HG03439 (cell line): ENCODE results near the gene UBR3.
A peak's percentile ranks its signal among the peaks of the same experiment; 100 is the strongest.
"Not testable (repeated sequence)": the region's sequence is repeated elsewhere in the genome, so short reads cannot be mapped to it uniquely, and the experiment has no call there.

Experiments
- ATAC-seq: cut with Tn5 transposase; IDR thresholded peaks from one replicate; pipeline ENCODE4 v1.9.1; 2021; ENCODE audit warnings: mild to moderate bottlenecking, moderate library complexity; ENCODE audit not compliant: unreplicated experiment

UBR3 gene

DNA sequence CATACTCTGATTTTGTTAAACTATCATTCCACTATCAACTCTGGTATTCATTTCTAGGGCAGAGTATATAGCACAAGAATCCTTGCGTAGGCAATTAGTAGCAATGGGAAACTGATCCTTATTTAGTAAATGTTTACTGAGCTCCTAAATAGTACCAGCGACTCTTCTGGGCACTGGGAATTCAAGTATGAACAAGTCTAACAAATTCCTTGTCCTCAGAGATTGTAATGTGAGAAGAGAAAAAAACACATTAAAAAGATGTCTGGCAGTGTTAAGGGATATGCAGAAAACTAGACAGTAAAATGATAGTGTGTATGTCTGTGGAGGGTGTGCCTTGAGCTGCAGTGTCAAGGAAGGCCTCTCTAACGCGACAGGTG is 3.3 kb upstream of the UBR3 start:
- ATAC-seq = no peak

DNA sequence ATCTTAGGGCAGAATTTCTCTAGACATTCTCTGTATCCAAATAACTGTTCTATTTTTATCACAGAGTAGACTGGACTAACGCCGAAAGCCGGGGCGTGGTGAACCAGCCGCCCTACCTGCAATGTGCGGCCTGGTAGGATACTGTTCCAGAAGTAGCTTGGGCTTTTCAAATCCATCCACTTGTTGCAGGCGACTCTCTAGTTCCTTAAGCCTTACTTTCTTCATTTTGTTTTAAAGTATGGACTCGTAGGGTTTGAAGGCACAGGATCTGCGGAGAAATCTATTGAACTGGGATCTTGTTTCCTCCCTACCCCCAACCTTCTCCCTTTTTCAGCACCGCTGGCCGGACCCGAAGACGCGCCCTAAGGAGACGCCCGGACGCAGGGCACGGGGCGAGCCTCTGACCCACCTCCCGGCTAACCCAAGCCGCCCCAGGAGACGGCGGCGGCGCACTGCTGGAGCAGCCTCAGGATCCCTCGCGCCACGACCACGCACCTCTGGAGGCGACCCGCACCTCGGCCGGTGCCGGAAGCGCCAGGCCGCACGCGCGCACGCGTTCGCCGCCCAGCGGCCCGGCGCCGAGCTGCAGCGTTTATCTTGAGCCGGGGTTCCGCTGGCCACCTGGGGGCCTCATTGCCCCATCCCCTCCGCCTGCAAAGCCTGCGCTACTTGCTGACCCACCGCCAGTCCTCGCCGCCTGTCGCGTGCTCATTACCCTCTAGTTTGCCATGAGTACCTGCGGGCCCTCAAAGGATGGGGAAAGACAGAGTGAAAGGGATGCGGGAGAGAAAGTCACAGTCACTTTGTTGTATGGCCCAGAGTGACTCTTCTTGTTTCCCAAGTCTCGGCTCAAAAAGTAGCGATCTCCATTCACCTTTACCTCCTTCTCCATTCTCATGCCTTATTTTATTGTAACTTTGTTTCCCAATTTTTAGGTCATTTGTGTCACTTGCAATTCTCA is 2.6 kb upstream of the UBR3 start, which contains the start of gene METTL5:
Gene METTL5 (minus strand): TSS at position 533 of the 961 bp plus-strand sequence. CDS start 308 bp downstream, at position 225.
- peak; percentile 66 for ATAC-seq

GRCh38 chr2:169828141-169828811 is 1.0 kb downstream of the UBR3 start:
- no peak for ATAC-seq

DNA sequence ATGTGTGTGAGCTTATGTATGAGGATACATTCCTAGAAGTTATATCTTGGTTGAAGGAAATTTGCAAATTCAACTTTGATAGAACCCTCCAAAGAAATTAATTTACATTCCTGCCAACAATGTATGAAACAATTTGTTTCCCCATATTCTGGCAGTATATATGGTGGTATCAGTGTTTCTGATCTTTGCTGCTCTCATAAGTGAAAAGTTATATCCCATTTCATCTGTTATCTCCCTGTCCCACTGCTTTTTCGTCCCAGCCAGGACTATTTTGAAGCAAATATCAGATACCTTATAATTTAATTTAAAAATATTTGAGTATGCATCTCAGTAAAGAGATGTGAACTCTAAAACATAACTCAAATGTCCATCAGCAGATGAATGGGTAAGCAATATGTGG is 7.1 kb downstream of the UBR3 start:
- no peak for ATAC-seq

DNA sequence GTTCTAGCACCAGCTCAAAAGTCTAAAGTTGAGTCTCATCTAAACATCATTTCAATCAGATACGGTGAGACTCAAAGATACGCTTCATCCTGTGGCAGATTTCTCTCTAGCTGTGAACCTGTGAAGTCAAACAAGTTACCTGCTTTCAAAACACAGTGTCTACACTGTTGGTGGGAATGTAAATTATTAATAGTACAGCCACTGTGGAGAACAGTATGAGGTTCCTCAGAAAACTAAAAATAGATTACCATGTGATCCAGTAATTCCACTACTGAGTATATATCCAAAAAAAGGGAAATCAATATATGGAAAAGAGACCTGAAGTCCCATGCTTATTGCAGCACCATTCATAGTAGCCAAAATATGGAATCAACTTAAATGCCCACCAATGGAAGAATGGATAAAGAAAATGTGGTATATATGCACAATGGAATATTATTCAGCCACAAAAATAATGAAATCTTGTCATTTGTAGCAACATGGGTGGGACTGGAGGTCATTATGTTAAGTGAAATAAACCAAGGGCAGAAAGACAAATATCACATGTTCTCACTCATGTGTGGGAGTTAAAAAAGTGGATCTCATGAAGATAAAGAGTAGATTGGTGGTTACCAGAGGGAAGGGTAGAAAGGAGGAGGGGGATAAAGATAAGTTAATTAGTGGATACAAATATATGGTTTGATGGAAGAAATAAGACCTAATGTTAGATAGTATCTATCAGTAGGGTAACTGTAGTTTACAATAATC is 11.7 kb downstream of the UBR3 start:
- no peak for ATAC-seq

- no peak for ATAC-seq
These were observed 12.9 kb downstream of the UBR3 start for GRCh38 chr2:169839954-169840746.

- ATAC-seq = no peak
These were observed 13.5 kb downstream of the UBR3 start for GRCh38 chr2:169840747-169841142.

DNA sequence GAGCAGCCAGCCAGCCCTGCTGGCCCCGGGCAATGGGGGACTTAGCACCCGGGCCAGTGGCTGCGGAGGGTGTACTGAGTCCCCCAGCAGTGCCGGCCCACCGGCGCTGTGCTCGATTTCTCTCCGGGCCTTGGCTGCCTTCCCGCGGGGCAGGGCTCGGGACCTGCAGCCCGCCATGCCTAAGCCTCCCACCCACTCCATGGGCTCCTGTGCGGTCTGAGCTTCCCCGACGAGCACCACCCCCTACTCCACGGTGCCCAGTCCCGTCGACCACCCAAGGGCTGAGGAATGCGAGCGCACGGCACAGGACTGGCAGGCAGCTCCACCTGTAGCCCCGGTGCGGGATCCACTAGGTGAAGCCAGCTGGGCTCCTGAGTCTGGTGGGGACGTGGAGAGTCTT is 14.4 kb downstream of the UBR3 start:
- ATAC-seq = not testable (repeated sequence)

- no peak for ATAC-seq
These were observed 17.8 kb downstream of the UBR3 start for GRCh38 chr2:169845016-169845415.

DNA sequence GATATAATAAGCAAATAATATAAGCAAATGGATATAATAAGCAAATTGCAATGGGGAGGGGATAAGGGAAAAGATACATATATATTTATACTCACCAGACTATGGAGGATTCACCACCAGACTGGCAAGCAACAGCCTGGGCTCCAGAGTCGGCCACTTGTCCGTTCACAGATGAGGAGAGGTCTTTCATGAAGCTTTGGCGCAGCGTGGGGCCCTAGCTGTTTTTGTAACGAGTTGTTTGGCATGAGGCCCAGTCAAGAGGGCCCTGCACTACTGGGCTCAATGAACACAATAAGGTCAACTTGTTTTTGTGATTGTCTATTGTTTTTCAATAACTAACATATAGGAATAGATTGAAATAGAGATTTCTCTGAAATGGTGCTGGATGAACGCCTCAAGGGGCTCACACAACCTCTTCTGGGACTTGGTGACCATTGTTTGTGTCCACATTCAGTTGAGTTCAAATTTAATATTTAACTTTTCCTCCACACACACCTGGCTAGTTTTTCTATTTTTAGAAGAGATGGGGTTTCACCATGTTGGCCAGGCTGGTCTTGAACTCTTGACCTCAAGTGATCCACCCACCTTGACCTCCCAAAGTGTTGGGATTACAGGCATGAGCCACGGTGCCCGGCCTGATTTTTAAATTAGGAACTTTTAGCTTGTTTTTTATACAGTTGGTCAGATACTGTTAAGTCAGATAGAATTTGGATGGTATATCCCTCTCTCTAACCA is 21.9 kb downstream of the UBR3 start:
- ATAC-seq = not testable (repeated sequence)

GRCh38 chr2:169849710-169850109 is 22.5 kb downstream of the UBR3 start:
- ATAC-seq = no peak

DNA sequence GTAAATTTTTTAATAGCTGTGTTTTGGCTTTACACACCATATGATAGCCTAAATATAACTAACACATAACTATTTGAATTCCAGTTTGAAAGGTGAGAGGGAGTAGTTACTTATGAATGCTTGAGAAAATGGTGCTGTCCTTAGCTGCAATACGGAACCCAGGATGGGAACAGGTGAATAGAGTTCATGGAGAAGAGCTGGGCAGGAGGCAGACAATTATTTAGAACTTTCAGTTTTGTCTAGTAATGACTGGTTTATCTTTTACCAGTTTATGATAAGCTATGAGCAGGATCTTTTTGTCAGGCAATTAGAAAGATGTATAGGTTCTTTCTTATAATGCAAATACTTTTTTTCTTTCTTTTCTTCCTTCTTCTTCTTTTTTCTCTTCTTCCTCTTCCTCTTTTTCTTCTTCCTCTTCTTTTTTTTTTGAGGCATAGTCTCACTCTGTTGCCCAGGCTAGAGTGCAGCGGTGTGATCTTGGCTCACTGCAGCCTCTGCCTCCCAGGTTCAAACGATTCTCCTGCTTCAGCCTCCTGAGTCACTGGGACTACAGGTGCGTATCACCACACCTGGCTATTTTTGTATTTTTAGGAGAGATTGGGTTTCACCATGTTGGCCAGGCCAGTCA is 25.9 kb downstream of the UBR3 start:
- no peak for ATAC-seq

- ATAC-seq = not testable (repeated sequence)
These were observed 28.3 kb downstream of the UBR3 start for GRCh38 chr2:169855281-169856258.

GRCh38 chr2:169859423-169859822 is 32.2 kb downstream of the UBR3 start:
- ATAC-seq = no peak

- ATAC-seq = no peak
These were observed 32.9 kb downstream of the UBR3 start for GRCh38 chr2:169860149-169860548.

- no peak for ATAC-seq
These were observed 35.6 kb downstream of the UBR3 start for GRCh38 chr2:169862816-169863215.

DNA sequence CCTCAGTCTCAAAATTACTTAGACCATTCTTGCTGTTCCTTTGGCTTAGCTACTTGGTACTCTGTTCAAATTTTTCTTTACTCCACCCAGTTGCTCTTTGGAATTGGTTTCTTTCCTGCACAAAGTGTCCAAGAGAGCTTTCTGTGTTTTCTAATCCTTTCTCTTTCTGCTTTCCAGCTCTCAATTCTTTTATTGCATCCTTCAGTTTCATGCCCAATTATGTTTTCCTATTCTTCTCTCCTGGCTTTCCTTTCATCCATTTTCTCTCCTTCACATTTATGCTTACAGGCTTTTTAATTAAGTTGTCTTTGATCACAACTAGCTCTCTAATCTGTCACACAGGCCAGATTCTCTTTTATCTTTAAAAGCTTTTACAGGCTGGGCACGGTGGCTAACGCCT is 38.2 kb downstream of the UBR3 start:
- no peak for ATAC-seq

DNA sequence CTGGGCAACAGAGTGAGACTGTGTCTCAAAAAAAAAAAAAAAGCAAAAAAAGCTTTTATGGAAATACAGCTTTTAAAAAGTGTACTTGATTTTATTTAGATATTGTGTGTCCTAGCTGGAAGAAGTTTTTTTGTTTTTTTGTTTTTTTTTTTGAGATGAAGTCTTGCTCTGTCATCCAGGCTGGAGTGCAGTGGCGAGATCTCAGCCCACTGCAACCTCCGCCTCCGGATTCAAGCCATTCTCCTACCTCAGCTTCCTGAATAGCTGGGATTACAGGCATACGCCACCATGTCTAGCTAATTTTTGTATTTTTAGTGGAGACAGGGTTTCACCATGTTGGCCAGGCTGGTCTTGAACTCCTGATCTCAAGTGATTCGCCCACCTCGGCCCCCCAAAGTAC is 39.0 kb downstream of the UBR3 start:
- not testable (repeated sequence) for ATAC-seq
